GM21717 (cell line): ENCODE results near the gene MYO1F.

Source experiments
- ATAC-seq: cut with Tn5 transposase; IDR thresholded peaks from one replicate; pipeline ENCODE4 v1.9.1; 2021; ENCODE audit warnings: mild to moderate bottlenecking, moderate library complexity; ENCODE audit not compliant: unreplicated experiment

The MYO1F gene

GRCh38 chr19:8499048-8499833 is 78.0 kb downstream of the MYO1F start:
- no peak for ATAC-seq

GRCh38 chr19:8498295-8498694 is 78.9 kb downstream of the MYO1F start:
- no peak for ATAC-seq

DNA sequence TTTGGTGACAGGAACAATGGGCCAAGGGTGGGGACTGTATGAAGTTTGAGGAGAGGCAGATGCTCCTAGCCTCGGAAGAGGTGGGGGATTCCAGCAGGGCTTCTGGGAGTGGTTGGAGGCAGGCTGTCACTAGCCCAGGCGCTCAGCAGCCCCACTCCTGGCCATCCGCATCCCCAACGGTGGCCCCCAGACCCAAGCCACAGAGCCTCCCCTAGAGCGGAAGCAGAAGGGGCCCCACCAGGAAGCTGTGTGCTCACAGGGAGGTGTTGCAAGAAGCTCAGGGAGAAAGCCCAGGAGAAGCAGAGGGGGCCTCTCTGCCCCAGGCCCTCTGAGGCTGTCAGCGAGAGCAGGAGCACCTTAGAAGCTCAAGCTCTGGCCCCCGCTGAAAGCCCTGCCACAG is 83.1 kb downstream of the MYO1F start:
- ATAC-seq, result no peak

- no peak for ATAC-seq
Observed at GRCh38 chr19:8491574-8491973, 85.7 kb downstream of the MYO1F start.

- no peak for ATAC-seq
Observed at GRCh38 chr19:8490873-8491272, 86.4 kb downstream of the MYO1F start.

DNA sequence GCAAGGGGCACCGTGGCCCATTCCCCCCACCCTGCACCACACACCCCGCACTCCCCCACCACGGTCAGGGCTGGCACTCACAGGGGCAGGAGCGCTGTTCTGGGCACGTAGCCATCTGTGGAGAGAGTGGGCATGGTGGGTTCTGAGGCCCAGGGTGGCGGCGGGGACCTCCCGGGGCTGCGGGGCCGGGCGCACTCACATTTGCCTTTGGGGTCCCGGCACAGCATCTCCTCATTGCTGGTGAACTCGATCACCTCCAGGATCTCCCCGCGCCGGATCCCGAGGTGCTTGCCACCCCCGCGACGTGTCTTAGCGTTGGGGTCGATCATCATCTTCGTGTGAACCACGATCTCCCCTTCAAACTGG is 86.9 kb downstream of the MYO1F start:
- ATAC-seq, result no peak

GRCh38 chr19:8489561-8490394 is 87.5 kb downstream of the MYO1F start:
- ATAC-seq, result no peak

DNA sequence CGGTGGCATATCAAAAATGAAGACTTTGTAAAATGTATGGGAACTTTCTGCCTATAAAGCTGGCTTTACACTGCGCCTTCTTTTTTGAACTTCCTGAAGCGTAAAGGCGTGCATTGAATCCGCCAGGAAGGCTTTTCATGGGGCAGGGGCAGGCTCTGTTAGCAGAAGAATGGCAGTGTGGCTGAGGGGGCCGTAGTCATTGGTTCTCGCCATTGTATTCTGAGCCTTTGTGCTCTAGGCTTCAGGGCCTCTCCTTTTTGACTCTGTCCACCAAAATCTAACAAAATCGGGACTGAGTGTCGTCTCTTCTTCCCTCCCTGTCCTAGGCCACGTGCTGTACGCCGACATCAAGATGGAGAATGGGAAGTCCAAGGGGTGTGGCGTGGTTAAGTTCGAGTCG is 88.9 kb downstream of the MYO1F start:
- ATAC-seq, result no peak

- no peak for ATAC-seq
Observed at GRCh38 chr19:8487137-8487851, 89.9 kb downstream of the MYO1F start.

GRCh38 chr19:8486661-8487136 is 90.5 kb downstream of the MYO1F start:
- ATAC-seq, result no peak

DNA sequence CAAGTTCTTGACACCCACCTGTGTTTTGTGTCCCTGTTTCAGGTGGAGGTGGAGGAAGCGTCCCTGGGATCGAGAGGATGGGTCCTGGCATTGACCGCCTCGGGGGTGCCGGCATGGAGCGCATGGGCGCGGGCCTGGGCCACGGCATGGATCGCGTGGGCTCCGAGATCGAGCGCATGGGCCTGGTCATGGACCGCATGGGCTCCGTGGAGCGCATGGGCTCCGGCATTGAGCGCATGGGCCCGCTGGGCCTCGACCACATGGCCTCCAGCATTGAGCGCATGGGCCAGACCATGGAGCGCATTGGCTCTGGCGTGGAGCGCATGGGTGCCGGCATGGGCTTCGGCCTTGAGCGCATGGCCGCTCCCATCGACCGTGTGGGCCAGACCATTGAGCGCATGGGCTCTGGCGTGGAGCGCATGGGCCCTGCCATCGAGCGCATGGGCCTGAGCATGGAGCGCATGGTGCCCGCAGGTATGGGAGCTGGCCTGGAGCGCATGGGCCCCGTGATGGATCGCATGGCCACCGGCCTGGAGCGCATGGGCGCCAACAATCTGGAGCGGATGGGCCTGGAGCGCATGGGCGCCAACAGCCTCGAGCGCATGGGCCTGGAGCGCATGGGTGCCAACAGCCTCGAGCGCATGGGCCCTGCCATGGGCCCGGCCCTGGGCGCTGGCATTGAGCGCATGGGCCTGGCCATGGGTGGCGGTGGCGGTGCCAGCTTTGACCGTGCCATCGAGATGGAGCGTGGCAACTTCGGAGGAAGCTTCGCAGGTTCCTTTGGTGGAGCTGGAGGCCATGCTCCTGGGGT is 91.5 kb downstream of the MYO1F start:
- ATAC-seq, result no peak

DNA sequence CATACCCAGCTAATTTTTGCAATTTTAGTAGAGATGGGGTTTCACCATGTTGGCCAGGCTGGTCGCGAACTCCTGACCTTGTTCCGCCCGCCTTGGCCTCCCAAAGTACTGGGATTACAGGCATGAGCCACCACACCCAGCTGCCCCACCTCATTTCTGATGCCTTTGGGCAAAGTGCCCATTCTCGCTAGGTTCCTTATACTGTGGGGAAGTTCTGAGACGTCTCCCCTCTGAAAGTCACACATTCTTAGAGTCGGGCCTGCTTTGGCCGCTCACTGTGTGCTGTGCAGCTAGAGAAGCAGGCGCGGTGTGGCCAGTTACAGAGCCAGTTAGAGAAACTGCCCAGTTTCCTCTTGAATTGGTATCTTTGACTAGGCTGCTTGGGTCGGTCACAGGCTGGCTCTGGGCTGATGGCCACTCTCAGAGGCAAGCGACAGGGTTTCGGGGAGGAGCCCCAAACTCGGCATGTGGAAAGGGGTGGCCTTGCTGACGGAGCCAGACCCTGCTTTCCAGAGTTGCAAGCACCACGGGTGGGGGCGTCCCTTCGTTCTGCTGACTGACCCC is 92.8 kb downstream of the MYO1F start:
- no peak for ATAC-seq

GRCh38 chr19:8483165-8483564 is 94.1 kb downstream of the MYO1F start:
- no peak for ATAC-seq

DNA sequence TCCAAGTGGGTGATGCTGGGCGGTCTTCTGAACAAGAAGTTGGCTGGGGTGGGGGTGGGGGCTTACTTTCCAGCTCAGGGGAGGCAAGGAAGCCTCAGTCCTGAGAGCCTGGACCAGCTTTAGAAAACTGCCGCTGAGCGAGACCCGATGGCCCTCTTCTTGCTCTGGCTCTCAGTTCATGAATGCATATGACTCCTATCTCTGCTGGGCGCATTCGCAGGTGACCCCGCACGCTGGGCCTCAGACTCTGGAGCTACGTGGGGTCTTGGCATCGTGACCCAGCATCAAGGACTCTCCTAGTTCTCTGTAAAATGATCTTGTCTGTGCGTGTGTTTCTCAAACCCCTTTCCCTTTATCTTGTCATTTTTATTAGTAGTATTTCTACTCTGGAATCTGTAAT is 94.5 kb downstream of the MYO1F start:
- no peak for ATAC-seq

- ATAC-seq, result no peak
Observed at GRCh38 chr19:8481616-8482015, 95.6 kb downstream of the MYO1F start.

GRCh38 chr19:8481201-8481600 is 96.0 kb downstream of the MYO1F start:
- ATAC-seq, result no peak

DNA sequence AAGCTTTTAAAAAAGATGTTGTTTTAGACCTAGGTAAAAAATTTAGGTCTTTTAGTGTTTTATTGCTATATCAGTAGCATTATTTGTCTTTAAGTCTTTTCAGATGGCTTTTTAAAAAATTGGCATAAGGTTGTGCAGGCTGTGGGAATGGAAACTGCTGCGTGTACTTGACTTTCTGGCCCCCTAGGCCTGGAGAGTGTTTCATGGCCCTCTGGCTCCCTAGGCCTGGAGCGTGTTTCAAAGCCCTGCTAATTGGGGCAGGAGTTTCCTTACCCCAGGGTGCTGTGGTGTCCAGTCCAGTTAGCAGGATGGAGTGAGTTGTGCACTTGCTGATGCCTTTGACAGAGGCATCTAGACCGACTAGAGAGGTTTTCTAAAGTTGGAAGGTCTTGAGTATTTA is 98.6 kb downstream of the MYO1F start:
- no peak for ATAC-seq

GRCh38 chr19:8477889-8478288 is 99.4 kb downstream of the MYO1F start:
- ATAC-seq, result no peak

DNA sequence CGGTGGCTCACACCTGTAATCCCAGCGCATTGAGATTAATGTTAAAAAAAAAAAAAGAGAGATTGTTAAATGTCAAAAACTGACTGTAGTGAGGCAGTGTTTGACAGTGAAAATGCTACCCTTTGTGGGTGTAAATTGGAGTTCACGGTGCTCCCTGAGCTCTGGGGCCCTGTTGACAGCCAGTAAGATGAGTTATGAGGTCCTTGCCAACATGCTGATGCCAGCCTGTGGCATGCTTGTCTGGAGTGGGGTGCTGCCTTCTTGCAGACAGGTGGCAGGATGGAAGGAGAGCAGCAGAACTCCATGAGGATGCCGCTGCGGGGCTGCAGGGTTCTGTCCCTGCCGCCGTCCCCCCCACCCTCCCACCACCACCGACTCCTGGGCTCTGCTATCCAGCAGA is 100.7 kb downstream of the MYO1F start:
- ATAC-seq, result no peak

DNA sequence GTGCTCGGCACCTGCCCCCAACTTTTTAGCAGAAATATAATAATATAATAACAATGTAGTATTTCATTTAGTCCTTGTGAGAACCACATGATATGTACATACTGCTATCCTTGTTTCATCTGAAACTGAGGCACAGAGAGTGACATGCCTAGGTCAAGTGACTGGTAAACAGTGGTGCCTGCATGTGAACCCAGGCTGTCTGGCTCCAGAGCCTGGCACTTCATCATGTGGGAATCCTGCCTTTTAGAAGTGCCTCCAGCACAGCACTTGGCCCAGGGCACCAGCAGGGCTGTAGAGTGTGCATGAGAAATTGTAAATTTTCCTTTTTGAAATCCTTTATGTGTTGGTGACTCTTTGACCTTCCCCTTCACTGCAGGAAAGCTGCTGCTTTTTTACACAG is 102.2 kb downstream of the MYO1F start:
- ATAC-seq, result no peak
